NCI-H2227 (cell line): Measurements from ENCODE around the gene BPIFA2.
"Not testable (repeated sequence)": the region's sequence is repeated elsewhere in the genome, so short reads cannot be mapped to it uniquely, and the experiment has no call there.

Source experiments
- DNase-seq: peaks from one replicate; lab custom pipeline; 2025; ENCODE audit not compliant: unreplicated experiment; lab: John Stamatoyannopoulos, UW

BPIFA2 gene

DNA sequence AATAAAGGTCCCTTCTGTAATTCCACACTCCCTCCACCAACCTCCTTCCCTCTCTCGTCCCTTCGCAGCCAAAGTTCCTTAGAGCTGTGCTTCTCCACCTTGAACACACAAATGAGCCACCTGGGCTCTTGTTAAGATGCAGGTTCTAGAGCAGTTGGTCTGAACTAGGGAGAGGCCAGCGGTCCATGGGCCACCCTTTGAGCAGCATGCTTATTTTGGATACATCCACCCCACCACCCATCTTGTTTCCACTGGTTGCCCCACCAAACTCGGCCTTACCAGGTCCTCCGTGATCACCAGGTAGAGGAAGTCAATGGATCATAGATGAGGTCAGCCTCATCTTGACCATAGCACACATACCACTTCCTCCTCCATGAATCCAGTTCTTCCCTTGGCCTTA lies 7.3 kb upstream of the BPIFA2 start:
- no peak for DNase-seq

DNA sequence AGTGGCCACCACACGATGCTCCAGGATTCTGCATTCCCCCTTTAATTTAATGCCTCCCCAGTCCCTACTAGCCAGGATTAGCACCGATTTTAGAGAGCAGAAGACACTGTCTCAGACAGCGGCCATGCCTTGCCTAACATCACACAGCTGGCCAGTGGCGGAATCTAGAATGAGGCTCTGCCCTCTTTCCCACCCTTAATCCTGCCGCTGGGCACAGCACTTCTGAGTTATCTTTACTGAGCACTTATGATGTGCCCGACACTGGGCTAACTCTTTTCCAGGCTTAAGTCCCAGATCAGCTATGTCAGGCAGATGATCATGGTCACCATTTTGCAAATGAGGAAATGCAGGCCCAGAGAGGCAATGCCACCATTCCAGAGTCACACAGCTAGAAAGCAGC lies 5.6 kb upstream of the BPIFA2 start:
- DNase-seq = no peak

DNA sequence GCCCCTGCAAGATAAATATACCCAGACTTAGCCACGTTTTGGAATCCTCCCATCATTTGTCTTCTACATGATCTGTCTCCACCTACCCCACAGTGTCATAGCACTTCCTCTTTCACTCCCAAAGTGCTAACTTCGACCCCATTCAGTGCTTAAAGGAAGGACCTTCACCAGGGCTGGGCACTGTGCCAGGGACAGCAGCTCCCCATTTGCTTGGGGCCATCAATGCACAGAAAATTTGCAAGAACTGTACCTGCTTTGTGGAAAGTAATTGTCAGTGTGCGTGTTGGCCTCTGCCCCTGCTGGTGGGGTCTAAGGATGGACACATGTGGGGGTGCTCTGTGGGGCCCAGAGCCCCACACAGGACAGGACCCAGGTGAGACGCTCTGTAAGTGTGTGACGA lies 5.2 kb upstream of the BPIFA2 start:
- DNase-seq = no peak

- DNase-seq = no peak
Measured at GRCh38 chr20:33163856-33164762, 3.9 kb upstream of the BPIFA2 start.

GRCh38 chr20:33164763-33165095 lies 3.2 kb upstream of the BPIFA2 start:
- no peak for DNase-seq

DNA sequence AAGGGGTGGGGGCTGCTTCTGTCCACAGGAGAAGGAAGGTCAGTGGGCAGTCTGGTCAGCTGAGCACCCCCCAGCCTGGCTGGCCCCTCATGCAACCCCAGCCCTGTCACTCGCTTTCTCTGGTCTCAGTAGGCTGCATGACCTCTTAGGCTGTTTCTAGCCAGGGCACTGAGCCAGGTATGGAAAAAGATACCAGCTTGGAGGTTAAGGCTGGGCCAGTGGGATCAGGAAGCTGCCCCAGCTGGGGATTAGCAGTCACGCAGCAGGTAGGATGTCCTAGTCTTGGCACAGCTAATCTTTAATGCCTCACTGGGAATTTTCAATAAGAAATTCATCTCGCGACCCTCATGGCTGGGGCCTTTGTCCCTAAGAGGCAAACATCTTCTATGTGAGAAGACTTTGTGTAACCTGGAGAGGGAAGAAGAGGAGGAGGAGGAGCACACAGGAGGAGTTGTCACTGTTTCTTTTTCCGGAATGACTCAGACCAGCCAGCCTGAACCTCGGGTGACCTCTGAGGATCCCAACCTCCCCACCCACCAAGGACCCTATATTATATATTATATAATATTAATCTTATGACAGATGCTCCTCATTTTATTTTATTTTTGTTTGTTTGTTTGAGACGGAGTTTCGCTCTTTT lies 2.4 kb upstream of the BPIFA2 start:
- DNase-seq = no peak

- DNase-seq = no peak
Measured at GRCh38 chr20:33166533-33167113, 1.3 kb upstream of the BPIFA2 start.

GRCh38 chr20:33169176-33169794 lies 1.3 kb downstream of the BPIFA2 start:
- no peak for DNase-seq

DNA sequence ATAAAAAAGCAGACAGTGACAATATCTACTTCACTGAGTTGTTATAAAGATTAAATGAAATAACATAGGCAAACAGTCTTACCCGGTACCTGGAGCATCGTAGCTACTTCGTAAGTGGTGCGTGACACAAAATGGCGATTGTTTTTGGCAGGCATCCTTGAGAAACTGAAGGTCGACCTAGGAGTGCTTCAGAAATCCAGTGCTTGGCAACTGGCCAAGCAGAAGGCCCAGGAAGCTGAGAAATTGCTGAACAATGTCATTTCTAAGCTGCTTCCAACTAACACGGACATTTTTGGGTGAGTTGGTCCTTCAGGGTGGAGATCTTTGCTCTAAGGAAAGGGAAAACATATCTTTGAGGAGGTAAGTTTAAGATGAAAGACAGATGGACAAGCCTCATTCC lies 4.8 kb downstream of the BPIFA2 start:
- DNase-seq = peak; percentile 69

DNA sequence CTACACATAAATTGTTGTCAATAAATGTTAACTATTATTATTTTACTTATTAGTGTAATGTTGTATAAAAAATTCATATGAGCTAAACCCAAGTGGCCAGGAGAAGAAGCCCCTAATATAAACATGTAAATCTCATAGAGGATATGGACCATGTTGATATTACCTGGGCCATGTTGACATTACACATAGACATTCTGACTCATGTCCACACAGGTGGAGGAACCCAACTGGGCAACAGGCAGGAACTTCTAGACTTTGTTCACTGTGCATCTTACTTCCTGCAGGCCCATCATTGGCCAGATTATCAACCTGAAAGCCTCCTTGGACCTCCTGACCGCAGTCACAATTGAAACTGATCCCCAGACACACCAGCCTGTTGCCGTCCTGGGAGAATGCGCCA lies 7.2 kb downstream of the BPIFA2 start:
- no peak for DNase-seq

GRCh38 chr20:33176101-33176500 lies 8.1 kb downstream of the BPIFA2 start:
- no peak for DNase-seq

- DNase-seq = no peak
Measured at GRCh38 chr20:33177866-33178265, 9.9 kb downstream of the BPIFA2 start.

GRCh38 chr20:33178726-33179125 lies 10.8 kb downstream of the BPIFA2 start:
- DNase-seq = no peak

GRCh38 chr20:33180169-33180568 lies 12.2 kb downstream of the BPIFA2 start:
- no peak for DNase-seq

- DNase-seq = no peak
Measured at GRCh38 chr20:33181482-33182093, 13.6 kb downstream of the BPIFA2 start.

DNA sequence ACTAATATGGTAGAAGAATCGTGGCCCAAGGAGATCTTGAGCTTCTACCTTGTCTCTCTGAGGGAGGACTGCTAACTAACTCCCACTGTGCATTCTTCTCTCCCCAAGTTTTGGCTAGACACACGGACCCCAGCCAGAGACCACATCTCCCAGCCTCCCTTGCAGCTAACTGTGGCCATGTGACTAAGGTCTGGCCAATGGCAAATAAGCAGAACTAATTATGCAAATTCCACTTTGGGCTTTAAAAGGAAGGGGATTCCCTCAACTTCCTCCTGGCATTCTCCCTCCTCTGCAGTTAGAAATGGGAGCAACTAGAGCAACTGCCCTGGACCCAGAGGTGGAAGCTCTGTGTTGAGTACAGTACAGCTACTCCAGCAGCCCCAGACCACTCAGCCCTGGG lies 15.4 kb downstream of the BPIFA2 start:
- DNase-seq = no peak

DNA sequence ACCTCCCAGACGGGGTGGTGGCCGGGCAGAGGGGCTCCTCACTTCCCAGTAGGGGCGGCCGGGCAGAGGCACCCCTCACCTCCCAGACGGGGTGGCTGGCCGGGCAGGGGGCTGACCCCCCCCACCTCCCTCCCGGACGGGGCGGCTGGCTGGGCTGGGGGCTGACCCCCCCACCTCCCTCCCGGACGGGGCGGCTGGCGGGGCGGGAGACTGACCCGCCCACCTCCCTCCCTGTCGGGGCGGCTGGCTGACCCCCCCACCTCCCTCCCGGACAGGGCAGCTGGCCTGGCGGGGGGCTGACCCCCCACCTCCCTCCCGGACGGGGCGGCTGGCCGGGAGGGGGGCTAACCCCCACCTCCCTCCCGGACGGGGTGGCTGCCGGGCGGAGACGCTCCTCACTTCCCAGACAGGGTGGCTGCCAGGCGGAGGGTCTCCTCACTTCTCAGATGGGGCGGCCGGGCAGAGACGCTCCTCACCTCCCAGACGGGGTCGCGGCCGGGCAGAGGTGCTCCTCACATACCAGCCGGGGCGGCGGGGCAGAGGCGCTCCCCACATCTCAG lies 17.2 kb downstream of the BPIFA2 start:
- DNase-seq = not testable (repeated sequence)

DNA sequence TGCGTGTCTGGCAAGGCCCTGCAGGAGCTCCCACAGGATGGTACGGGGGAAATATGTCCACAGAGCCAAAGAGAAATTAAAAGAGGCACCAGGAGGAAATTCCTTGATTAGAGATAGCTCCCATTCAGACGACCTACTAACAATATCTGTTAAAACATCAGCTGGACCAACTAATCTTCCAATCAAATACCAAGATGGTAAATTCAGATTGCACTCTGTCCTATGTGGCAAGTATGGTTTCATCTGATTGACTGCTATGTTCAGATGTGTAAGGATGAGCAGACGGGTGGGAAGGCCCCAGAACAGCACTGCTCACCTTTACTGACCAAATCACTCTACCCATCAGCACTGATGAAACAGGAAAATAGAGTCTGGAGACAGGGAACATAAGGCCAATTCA lies 19.5 kb downstream of the BPIFA2 start:
- DNase-seq = no peak

DNA sequence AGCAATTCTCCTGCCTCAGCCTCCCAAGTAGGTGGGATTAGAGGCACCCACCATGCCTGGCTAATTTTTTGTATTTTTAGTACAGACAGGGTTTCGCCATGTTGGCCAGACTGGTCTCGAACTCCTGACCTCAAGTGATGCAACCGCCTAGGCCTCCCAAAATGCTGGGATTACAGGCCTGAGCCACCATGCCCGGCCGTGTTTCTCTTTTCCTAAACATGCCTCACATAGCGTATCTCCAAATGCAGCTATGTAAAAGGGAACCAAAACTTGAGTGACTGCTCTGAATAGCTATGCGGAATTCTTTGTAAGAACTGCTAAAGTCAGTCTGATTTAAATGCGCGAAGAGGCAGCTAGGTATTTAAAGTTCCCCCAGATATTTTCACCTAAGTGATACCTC lies 20.5 kb downstream of the BPIFA2 start:
- DNase-seq = no peak

DNA sequence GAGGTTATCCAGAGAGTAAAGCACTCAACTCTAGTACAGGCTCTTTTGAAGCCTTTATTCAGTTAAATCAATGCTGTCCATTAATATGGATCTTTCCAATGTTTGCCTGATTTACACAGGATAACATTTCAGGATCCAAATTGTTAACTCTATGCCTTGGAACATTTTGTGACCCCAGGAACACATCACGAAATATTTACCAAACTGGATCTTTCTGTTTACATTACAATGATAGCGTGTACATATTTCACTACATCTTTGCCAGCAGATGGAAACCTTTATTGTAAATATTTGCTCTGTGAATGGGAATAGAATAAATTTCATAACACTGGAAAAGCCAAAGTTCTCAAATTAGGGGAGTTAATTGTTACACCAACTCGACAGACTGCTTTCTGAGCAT lies 23.5 kb downstream of the BPIFA2 start:
- DNase-seq = no peak

- no peak for DNase-seq
Measured at GRCh38 chr20:33191955-33192354, 24.0 kb downstream of the BPIFA2 start.
